DMS79 (cell line): ENCODE results near the gene GSTM1.

Source experiments
- DNase-seq: peaks from one replicate; lab custom pipeline; 2025; lab: John Stamatoyannopoulos, UW

Gene GSTM1

GRCh38 chr1:109726728-109727373, 39.2 kb downstream of the GSTM1 start:
- no peak for DNase-seq

- no peak for DNase-seq
These were observed 41.3 kb downstream of the GSTM1 start for GRCh38 chr1:109728870-109729269.

GRCh38 chr1:109730666-109731065, 43.0 kb downstream of the GSTM1 start:
- DNase-seq, result no peak

GRCh38 chr1:109732390-109732881, 44.8 kb downstream of the GSTM1 start:
- DNase-seq, result peak; percentile 46

DNA sequence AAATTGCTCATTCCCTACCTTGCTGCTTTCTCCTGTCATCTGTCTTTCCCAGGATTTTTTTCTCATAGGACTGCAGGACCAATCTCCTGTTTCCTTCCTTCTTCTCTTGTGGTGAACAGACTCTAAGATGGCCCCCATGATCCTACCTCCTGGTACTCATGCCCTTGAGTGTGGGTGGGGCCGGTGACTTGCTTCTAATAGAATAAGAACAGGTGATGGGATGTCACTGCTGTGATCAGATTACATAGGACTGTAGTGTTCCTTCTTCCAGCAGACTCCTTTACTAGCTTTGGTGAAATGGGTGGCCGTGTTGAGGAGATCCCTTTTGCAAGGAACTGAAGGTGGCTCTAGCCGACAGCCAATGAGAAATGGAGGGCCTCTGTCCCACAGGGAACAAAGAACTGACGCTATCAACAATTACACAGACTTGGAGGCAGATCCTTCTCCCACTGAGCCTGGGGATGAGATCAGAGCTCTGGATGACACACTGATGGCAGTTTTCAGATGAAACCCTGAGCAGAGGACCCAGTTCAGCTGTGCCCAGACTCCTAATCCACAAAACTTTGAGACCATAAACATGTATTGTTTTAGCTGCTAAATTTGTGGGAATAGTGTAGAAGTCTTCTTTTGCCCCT, 45.7 kb downstream of the GSTM1 start:
- no peak for DNase-seq

GRCh38 chr1:109739738-109740614, 52.4 kb downstream of the GSTM1 start:
- peak; percentile 75 for DNase-seq

DNA sequence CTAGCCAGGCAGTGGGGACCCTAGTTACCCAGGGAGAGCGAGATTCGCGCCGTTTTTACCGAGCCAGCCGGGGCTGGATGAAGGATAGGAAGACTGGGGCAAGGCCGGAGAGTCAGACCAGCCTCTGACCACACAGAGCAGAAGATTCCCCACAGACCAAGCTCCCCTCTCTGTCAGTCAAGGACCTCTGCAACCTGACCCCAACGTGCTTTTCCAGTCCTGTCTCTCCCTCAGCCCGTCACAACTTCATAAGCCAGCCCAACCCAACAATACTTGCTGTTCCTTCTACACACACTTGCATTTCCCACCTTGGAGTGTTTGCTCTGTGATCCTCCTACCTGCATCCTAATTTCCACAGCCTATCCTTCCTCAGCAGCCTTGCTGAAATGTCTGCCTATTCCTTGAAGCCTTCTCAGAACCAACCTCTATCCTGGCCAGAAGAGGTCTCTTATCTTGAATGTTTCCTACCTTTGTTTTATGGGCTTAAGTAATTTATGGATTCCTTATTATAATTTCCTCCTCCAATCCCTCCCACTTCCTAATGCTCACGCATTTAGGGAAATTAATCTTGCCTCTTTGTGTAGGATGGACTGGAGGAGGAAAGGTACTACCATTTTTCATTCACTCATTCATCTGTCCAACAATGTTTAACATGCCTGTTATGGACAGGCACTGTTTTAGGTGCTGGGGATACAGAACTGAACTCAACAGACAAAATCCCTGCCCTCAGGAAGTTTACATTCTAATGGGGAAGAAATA, 53.2 kb downstream of the GSTM1 start, which contains the start of gene GSTM3:
Gene GSTM3, minus strand, starts transcription at position 424 of the 759 bp plus-strand sequence. CDS start 751 bp downstream, outside the sequence.
- DNase-seq, result no peak
